K562 (cell line): ENCODE data around the gene CLIC1. TPM values are rescaled to one million over a fixed set of nuclear protein-coding genes. Genes with fewer than 3 reads are reported as not detected.

ENCODE experiments used
- ARNT ChIP-seq, 2 experiments: fragments of 450-650 bp; IDR thresholded peaks; 2 replicates each; pipeline ENCODE4 v1.6.1; 2016; ENCODE audit warnings: mild to moderate bottlenecking in 1 of 2
- BRD4 ChIP-seq: fragments of 200-600 bp; sonication (generic); IDR thresholded peaks from 2 replicates; pipeline ENCODE4 v1.6.1; 2017; ENCODE audit warnings: inconsistent platforms
- CREB3L1 ChIP-seq: fragments of 450-650 bp; IDR thresholded peaks from 2 replicates; pipeline ENCODE4 v1.6.1; 2014; ENCODE audit warnings: low read depth, mild to moderate bottlenecking, moderate library complexity, borderline replicate concordance
- E4F1 ChIP-seq: fragments of 250-450 bp; sonication (Bioruptor Pico); IDR thresholded peaks from 2 replicates; pipeline ENCODE4 v1.5.0; 2021; ENCODE audit warnings: mild to moderate bottlenecking, borderline replicate concordance
- FOSL1 ChIP-seq: fragments of 200-800 bp; sonication (Bioruptor generic); conservative IDR thresholded peaks from 2 replicates; pipeline ENCODE4 v1.6.1; 2016; ENCODE audit warnings: missing genetic modification characterization, missing compliant biosample characterization
- GABPB2 ChIP-seq: fragments of 250-450 bp; sonication (Bioruptor Pico); conservative IDR thresholded peaks from 2 replicates; pipeline ENCODE4 v1.5.1; 2021; ENCODE audit warnings: mild to moderate bottlenecking
- GTF2A2 ChIP-seq: IDR thresholded peaks from 2 replicates; pipeline ENCODE4 v1.6.1; 2016; ENCODE audit warnings: mild to moderate bottlenecking, missing genetic modification characterization, missing compliant biosample characterization
- HLTF ChIP-seq: fragments of 450-650 bp; IDR thresholded peaks from 2 replicates; pipeline ENCODE4 v1.6.1; 2016
- ILF3 ChIP-seq: fragments of 450-650 bp; IDR thresholded peaks from 2 replicates; pipeline ENCODE4 v1.6.1; 2018; ENCODE audit warnings: antibody characterized with exemption, mild to moderate bottlenecking, moderate library complexity, borderline replicate concordance
- KDM4B ChIP-seq, 2 experiments: fragments of 450-650 bp in 1 of 2; sonication (generic) in 1 of 2; IDR thresholded peaks; 2 replicates each; pipeline ENCODE4 v1.6.1; 2016 to 2017; ENCODE audit warnings: borderline replicate concordance in 2 of 2, antibody characterized with exemption in 1 of 2, low read depth in 1 of 2, mild to moderate bottlenecking in 1 of 2
- MCM3 ChIP-seq: fragments of 450-650 bp; IDR thresholded peaks from 2 replicates; pipeline ENCODE4 v1.6.1; 2016
- NFE2 ChIP-seq: IDR thresholded peaks from 2 replicates; pipeline ENCODE4 v1.6.1; 2014; ENCODE audit warnings: antibody characterized with exemption, low read depth
- NONO ChIP-seq, 2 experiments: fragments of 200-400 bp in 1 of 2; fragments of 450-650 bp in 1 of 2; formaldehyde crosslinking in 1 of 2; IDR thresholded peaks; 2 replicates each; pipeline ENCODE4 v1.6.1; 2017; ENCODE audit warnings: low read depth in 2 of 2, mild to moderate bottlenecking in 2 of 2, moderate library complexity in 2 of 2, low read length in 1 of 2
- OTX1 ChIP-seq: fragments of 450-650 bp; formaldehyde crosslinking; IDR thresholded peaks from 2 replicates; pipeline ENCODE4 v1.4.0; 2022; ENCODE audit warnings: mild to moderate bottlenecking
- RAD51 ChIP-seq: fragments of 450-650 bp; IDR thresholded peaks from 2 replicates; pipeline ENCODE4 v1.7.1; 2016; ENCODE audit warnings: low read depth, mild to moderate bottlenecking, borderline replicate concordance
- RB1 ChIP-seq: fragments of 450-650 bp; IDR thresholded peaks from 2 replicates; pipeline ENCODE4 v1.6.1; 2017; ENCODE audit warnings: low read depth, mild to moderate bottlenecking
- SMARCA4 ChIP-seq: fragments of 450-650 bp; IDR thresholded peaks from 2 replicates; pipeline ENCODE4 v1.6.1; 2016
- SRSF1 ChIP-seq: fragments of 200-400 bp; formaldehyde crosslinking; IDR thresholded peaks from 2 replicates; pipeline ENCODE4 v1.6.1; 2017; ENCODE audit warnings: mild to moderate bottlenecking, low read depth, low read length, moderate library complexity
- XRCC5 ChIP-seq: fragments of 200-400 bp; formaldehyde crosslinking; IDR thresholded peaks from 2 replicates; pipeline ENCODE4 v1.6.1; 2017; ENCODE audit warnings: low read depth, mild to moderate bottlenecking, low read length
- ZBTB12 ChIP-seq: fragments of 250-450 bp; sonication (Bioruptor Pico); IDR thresholded peaks from 2 replicates; pipeline ENCODE4 v1.4.0; 2020
- ZFP1 ChIP-seq: fragments of 450-650 bp; formaldehyde crosslinking; IDR thresholded peaks from 2 replicates; pipeline ENCODE4 v1.4.0; 2020; ENCODE audit warnings: mild to moderate bottlenecking, mixed read lengths
- ZNF311 ChIP-seq: fragments of 250-450 bp; sonication (Bioruptor Pico); IDR thresholded peaks from 2 replicates; pipeline ENCODE4 v1.4.0; 2020; ENCODE audit warnings: mild to moderate bottlenecking, moderate library complexity
- ZNF324 ChIP-seq: fragments of 250-450 bp; sonication (Bioruptor Pico); IDR thresholded peaks from 2 replicates; pipeline ENCODE4 v1.4.0; 2020; ENCODE audit warnings: mild to moderate bottlenecking
- polyA plus RNA-seq, 8 experiments: library from polyadenylated mRNA; depleted of rRNA in 4 of 8; stranded (reverse) in 5 of 8; unstranded in 3 of 8; fragments of >200 nt; fragmentation: Nextera tagmentation in 2 of 8; fragmentation: Illumina TruSeq in 1 of 8; extraction: Ambion mirVana in 2 of 8; extraction: Trizol in 1 of 8; gene quantifications; 2 replicates each; pipeline versions ENCODE4 v1.2.1 to v1.2.3, GENCODE V29; 2011 to 2014; ENCODE audit warnings: inconsistent platforms in 1 of 8, missing spikeins in 1 of 8
- total RNA-seq, 7 experiments: library from RNA; depleted of rRNA in 6 of 7; stranded (reverse); fragments of >200 nt in 6 of 7; fragmentation: Illumina TruSeq in 2 of 7; extraction: Trizol in 2 of 7; gene quantifications; 2 replicates each; pipeline versions ENCODE4 v1.2.1 to v1.2.3, GENCODE V29; 2011 to 2021; ENCODE audit warnings: low replicate concordance in 1 of 7
- TF ChIP-seq, protein P1 (sequence below): sonication (generic); formaldehyde crosslinking; IDR thresholded peaks from 2 replicates; pipeline ENCODE4 v1.5.0; 2020; ENCODE audit warnings: missing genetic modification reagents

CLIC1 gene
- total and polyA plus RNA-seq, 9 of the 15 experiments (the other 6 are each of a cell fraction or from before 2014, with no cell fraction given): 1,267 to 2,419 (median 1,808) TPM

GRCh38 chr6:31737991-31738979 lies 2.0 kb upstream of the CLIC1 start (continued):
- TF ChIP-seq CREB3L1 (no peak), SMARCA4 (no peak), BRD4 (peak; percentile 99), ZNF324 (CRISPR knock-in tag) (no peak; the same call in 1 of the 2 replicates), ARNT (IDR thresholded peaks at IDR 0.05) (no peak), ZFP1 (0 out of 2 replicates have a peak, but pooled peaks have one; percentile 50), NFE2 (no peak), HLTF (peak; percentile 82), OTX1 (CRISPR knock-in tag) (peak; percentile 88), XRCC5 (0 out of 2 replicates have a peak, but pooled peaks have one; percentile 71), RB1 (no peak), ILF3 (no peak), GABPB2 (CRISPR knock-in tag) (no peak), SRSF1 (no peak), RAD51 (no peak), GTF2A2 (tag) (no peak), KDM4B (IDR thresholded peaks at IDR 0.05; ENCODE audit: borderline replicate concordance in 2 of 2, low read depth in 1 of 2) (no peak), FOSL1 (tag) (no peak), ZBTB12 (CRISPR knock-in tag) (peak; percentile 78), NONO (IDR thresholded peaks at IDR 0.05; ENCODE audit: low read depth in 2 of 2, low read length in 1 of 2) (no peak), ZNF311 (CRISPR knock-in tag) (peak; percentile 70; the same call in 1 of the 2 replicates), MCM3 (no peak), E4F1 (no peak; the same call in 1 of the 2 replicates)
- TF ChIP-seq, protein P1, sequence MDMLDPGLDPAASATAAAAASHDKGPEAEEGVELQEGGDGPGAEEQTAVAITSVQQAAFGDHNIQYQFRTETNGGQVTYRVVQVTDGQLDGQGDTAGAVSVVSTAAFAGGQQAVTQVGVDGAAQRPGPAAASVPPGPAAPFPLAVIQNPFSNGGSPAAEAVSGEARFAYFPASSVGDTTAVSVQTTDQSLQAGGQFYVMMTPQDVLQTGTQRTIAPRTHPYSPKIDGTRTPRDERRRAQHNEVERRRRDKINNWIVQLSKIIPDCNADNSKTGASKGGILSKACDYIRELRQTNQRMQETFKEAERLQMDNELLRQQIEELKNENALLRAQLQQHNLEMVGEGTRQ (CRISPR knock-in tag): no peak
